HG03196 (cell line): ENCODE results near the gene RNF181.
"Not testable (repeated sequence)": the region's sequence is repeated elsewhere in the genome, so short reads cannot be mapped to it uniquely, and the experiment has no call there.

Experiments used
- ATAC-seq: cut with Tn5 transposase; IDR thresholded peaks from one replicate; pipeline ENCODE4 v1.9.1; 2021; ENCODE audit not compliant: unreplicated experiment

RNF181 gene

GRCh38 chr2:85595301-85596025 lies at the start of gene RNF181:
TSS of gene RNF181 (plus strand) at chr2:85595745. CDS start at chr2:85595764, 19 bp downstream.
- ATAC-seq = peak; percentile 95

GRCh38 chr2:85545780-85546240 lies 49.7 kb upstream of the RNF181 start:
- ATAC-seq = no peak

DNA sequence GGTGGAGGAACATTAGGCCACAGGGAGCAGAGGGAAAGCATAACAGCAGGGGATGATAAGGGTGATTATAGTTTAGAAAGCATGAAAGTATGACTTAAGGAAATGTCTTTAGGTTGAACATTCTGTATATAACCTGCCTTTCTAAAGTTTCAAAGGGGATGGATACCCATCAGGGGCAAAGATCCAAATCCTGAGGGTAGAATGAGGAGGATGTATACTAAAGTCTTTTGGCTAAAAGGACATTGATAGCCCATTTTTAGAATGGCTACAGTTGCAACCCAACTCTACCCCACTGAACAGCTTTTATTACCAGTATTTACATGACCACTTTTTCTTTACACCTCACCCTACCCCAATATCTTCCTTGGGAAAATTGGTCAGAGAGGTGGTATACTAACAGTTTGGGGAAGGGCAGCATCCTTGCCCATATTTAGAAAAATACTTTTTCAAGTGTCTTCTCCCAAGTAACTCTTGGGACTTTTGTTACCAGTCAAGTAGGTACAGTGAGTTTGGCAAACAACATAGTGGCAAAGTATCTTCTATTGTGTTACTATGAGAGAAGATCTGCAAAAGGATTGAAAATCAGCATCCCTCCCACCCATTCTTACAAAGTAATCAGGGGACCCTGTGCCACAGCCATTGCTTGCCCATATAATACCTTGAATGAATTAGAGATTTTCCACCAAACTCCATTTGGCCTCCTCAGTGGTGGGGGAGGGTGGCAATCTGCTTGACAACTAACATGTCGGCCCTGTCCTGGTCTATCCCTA lies 48.3 kb upstream of the RNF181 start:
- ATAC-seq = no peak

GRCh38 chr2:85547859-85548607 lies 47.5 kb upstream of the RNF181 start:
- no peak for ATAC-seq

- no peak for ATAC-seq
Observed at GRCh38 chr2:85548608-85548900, 47.0 kb upstream of the RNF181 start.

- no peak for ATAC-seq
Observed at GRCh38 chr2:85549095-85549494, 46.5 kb upstream of the RNF181 start.

DNA sequence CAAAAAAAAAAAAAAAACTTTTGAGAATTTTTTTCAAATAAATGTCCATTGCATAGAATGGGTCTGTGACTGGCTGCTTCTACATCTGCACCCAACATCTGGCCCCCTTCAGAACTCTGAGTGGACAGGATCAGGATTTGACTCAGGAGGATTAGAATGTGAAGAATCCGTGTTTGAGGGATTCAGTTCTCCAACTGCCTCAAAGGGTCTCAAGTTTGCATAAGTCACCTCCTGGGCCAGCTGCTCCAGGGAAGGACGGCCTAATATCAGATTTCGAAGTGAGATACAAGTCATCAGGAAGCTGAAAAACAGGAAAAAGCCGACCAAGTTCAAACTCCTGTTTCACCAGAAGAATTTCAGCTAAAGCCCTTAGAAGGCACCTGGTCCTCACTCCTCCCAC lies 45.7 kb upstream of the RNF181 start:
- no peak for ATAC-seq

GRCh38 chr2:85550486-85550885 lies 45.1 kb upstream of the RNF181 start:
- ATAC-seq = no peak

DNA sequence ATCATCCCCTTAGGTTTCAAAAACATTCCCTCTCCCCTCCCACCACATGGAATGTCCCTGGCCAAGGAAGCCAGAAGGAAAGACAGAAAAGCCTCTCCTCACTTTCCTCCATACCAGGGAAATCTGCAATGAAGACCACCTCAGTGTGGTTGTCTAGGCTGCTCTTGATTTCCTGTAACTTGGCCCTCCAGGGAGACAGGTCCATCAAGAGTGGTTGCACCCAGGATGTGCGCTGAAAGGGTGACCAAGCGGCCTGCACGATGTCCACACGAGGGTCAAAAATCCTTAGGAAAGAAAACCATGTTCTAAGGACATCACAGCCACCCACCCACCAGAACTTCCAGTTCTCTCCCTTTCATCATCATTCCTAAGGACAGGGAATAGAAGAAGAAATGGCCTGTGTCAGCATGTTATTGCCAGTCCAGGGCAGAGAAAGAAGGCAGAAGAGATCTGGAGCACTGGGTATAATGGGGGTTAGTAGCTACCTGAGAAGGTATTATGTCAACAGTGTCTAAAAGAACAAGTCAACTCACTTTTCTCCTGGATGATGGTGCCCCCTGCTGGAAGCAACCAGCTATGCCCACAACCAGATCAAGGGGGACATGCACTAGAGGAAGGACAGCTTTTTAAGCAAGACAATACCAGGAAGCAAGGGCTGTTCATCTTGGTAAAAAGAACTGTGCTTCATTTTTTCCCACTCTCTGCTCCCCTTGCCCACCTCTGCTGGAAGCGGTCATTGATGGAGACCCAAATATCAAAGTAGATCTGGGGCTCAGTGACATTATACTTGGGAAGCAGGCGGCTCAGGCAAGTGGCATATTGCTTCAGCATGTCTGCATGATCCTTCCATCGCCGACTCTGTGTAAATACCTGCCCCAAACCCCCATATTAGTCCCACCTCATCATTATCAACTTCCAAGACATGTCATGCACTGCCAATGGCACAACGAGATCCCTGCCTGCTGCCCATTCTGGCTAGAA lies 43.6 kb upstream of the RNF181 start:
- peak; percentile 55 for ATAC-seq

DNA sequence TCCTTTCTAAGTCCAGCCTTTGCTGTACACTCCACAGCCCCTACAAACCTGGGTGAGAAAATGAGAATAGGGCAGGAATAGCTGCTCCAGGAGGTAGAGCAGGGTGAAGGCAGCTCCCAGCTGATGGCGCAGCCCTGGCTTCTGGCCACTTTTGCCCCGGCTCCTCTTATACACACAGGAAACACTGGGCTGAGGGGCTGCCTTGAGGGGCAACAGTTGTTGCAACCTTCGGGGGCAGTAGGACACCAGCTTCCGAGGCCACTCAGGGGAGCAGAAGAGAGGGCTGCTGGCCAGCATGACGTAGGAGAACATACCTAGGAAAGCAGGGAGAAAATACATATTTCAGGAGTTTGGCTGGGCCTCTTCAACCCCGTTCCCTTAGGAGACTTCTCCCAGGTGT lies 42.4 kb upstream of the RNF181 start:
- no peak for ATAC-seq

- ATAC-seq = no peak
Observed at GRCh38 chr2:85554980-85555612, 40.4 kb upstream of the RNF181 start.

DNA sequence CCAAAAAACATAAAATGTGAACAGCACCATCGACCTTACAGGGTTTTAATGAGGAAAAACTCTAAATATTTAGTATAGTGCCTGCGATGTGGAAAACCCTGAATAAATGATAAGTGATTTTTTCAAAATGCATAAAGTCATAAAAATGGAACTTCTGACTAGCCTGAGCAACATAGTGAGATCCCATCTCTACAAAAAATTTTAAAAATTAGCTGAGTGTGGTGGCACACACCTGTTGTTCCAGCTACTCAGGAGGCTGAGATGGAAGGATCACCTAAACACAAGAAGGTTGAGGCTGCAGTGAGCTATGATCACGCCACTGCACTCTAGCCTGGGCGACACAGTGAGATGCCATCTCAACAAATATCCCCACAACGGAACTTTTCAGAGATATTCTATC lies 38.4 kb upstream of the RNF181 start:
- no peak for ATAC-seq

DNA sequence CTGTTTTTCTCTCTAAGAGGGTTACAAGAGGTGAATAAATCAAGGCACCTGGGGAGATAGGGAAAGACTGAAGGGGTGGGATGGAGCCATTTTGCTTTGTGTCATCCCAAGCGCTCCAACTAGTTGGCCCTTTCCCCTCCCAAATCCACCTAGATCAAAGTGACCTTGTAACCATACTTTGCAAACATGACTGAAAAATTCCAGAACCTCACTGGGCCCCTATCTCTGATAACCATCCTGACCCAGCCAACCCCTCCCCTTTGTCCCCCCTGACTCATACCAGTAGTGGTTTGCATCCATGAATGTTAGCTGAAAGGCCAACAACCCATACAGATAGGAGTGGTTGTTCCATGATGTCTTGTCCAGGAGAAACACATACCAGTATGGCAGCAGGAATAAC lies 37.4 kb upstream of the RNF181 start:
- ATAC-seq = no peak

GRCh38 chr2:85560403-85560726 lies 35.2 kb upstream of the RNF181 start:
- ATAC-seq = not testable (repeated sequence)

DNA sequence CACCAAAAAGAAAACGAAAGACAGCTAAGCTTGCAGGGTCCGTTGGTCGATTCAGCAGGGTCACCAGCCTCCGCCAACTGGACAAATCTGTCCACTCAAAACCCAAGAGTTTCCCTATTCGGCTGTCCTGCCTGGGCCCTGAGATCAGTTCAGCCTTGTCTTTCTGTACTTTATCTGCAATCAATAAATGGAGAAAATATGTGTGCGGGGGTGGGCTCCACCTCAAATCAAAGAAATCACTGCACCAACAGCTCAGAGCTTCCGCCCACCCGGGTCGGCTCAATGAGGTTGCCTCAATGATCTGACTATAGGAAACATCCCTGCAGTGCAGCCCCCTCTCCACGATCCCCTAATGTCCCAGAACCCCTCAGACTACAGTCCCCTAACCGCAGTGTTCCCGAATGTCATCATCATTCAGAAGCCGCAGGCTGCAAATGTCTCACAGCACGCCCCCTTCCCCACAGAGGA lies 34.7 kb upstream of the RNF181 start:
- ATAC-seq = peak; percentile 14

GRCh38 chr2:85561280-85562212 lies 34.0 kb upstream of the RNF181 start, which contains the start of gene GGCX:
TSS of gene GGCX (minus strand) at chr2:85561493. CDS start at chr2:85561428, 65 bp downstream.
- ATAC-seq = peak; percentile 83

- no peak for ATAC-seq
Observed at GRCh38 chr2:85564144-85564563, 31.4 kb upstream of the RNF181 start.

DNA sequence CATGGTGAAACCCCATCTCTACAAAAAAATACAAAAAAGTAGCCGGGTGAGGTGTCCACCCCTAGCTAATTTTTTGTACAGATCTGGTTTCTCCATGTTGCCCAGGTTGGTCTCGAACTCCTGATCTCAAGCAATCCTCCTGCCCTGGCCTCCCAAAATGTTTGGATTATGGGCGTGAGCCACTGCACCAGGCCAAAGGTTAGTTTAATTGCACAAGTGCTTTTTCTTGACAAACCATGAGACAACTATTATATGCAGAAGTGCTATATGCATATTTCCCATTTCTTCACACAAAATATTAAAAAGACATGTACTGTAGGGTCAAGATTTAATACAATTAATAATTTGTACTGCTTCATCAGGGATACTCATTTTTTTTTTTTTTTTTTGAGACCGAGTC lies 29.3 kb upstream of the RNF181 start:
- ATAC-seq = no peak

- ATAC-seq = no peak
Observed at GRCh38 chr2:85575739-85576138, 19.8 kb upstream of the RNF181 start.
